SK-N-SH (cell line): ENCODE results near the gene MAP7. TPM values are rescaled to one million over a fixed set of nuclear protein-coding genes. Genes with fewer than 3 reads are reported as not detected.

ENCODE experiments used
- CTCF ChIA-PET: fragments of 300-600, 350-600 bp; formaldehyde crosslinking; extraction: SDS; loops from one replicate; lab custom pipeline; 2021; lab: Yijun Ruan, JAX
- POLR2A ChIA-PET: fragments of 350-600 bp; sonication (Branson Sonifier 250); formaldehyde crosslinking; extraction: SDS; loops from one replicate; lab custom pipeline; 2020; ENCODE audit warnings: antibody characterized with exemption, inconsistent platforms; lab: Yijun Ruan, JAX
- DNase-seq: peaks from one replicate; pipeline ENCODE4 v3.0.0; 2012
- H2AFZ ChIP-seq: fragments of 200-600 bp; sonication (generic); 2 replicates; pipeline ENCODE4 v1.8.1; 2016; ENCODE audit warnings: antibody characterized with exemption, mild to moderate bottlenecking, low read depth
- H3F3A ChIP-seq: fragments of 200-600 bp; sonication (generic); replicated peaks from 2 replicates; pipeline ENCODE3; 2016; ENCODE audit warnings: antibody characterized with exemption, mild to moderate bottlenecking; ENCODE audit not compliant: insufficient read depth
- H3K27ac ChIP-seq, 2 experiments: fragments of 200-500 bp in 1 of 2; fragments of 200-600 bp in 1 of 2; sonication (Bioruptor generic) in 1 of 2; sonication (generic), shearing (Covaris generic) in 1 of 2; 2 replicates each; pipeline versions ENCODE4 v1.5.1 to v1.6.1; 2014 to 2016; ENCODE audit warnings: low read depth in 2 of 2, inconsistent platforms in 1 of 2, low read length in 1 of 2, mild to moderate bottlenecking in 1 of 2, mixed read lengths in 1 of 2
- H3K27me3 ChIP-seq: fragments of 200-600 bp; sonication (generic), shearing (Covaris generic); 2 replicates; pipeline ENCODE4 v1.6.1; 2016; ENCODE audit warnings: mixed run types; ENCODE audit not compliant: insufficient read depth
- H3K36me3 ChIP-seq, 2 experiments: fragments of 200-500 bp in 1 of 2; fragments of 200-600 bp in 1 of 2; sonication (Bioruptor generic) in 1 of 2; sonication (generic) in 1 of 2; replicated peaks in 1 of 2; 2 replicates each; pipeline versions ENCODE3 to v1.5.1; 2014 to 2016; ENCODE audit warnings: low read length in 1 of 2, mild to moderate bottlenecking in 1 of 2; ENCODE audit not compliant: insufficient read depth in 2 of 2, control insufficient read depth in 1 of 2
- H3K4me1 ChIP-seq, 2 experiments: fragments of 200-500 bp in 1 of 2; fragments of 200-600 bp in 1 of 2; sonication (Bioruptor generic) in 1 of 2; sonication (generic), shearing (Covaris generic) in 1 of 2; 2 replicates each; pipeline versions ENCODE4 v1.5.1 to v1.6.1; 2014 to 2016; ENCODE audit warnings: low read depth in 1 of 2, low read length in 1 of 2, mixed run types in 1 of 2; ENCODE audit not compliant: insufficient read depth in 2 of 2, control insufficient read depth in 1 of 2
- H3K4me2 ChIP-seq: fragments of 200-600 bp; sonication (generic), shearing (Covaris generic); 2 replicates; pipeline ENCODE4 v1.6.1; 2017; ENCODE audit warnings: mixed run types
- H3K4me3 ChIP-seq, 2 experiments: fragments of 200-500 bp in 1 of 2; fragments of 200-600 bp in 1 of 2; sonication (Bioruptor generic) in 1 of 2; sonication (generic), shearing (Covaris generic) in 1 of 2; 2 replicates each; pipeline versions ENCODE4 v1.5.1 to v1.8.1; 2014 to 2016; ENCODE audit warnings: low read depth in 2 of 2, inconsistent platforms in 1 of 2, low read length in 1 of 2, mild to moderate bottlenecking in 1 of 2, mixed read lengths in 1 of 2, moderate library complexity in 1 of 2
- H3K79me2 ChIP-seq: fragments of 200-600 bp; sonication (generic); 2 replicates; pipeline ENCODE4 v1.8.1; 2017; ENCODE audit warnings: mild to moderate bottlenecking; ENCODE audit not compliant: insufficient read depth
- H3K9ac ChIP-seq: fragments of 200-600 bp; sonication (generic); 2 replicates; pipeline ENCODE4 v1.6.1; 2017; ENCODE audit warnings: mixed run types
- H3K9me2 ChIP-seq: fragments of 200-600 bp; sonication (generic); 2 replicates; pipeline ENCODE4 v1.6.1; 2017; ENCODE audit warnings: mixed run types
- H3K9me3 ChIP-seq: fragments of 200-600 bp; sonication (generic); 2 replicates; pipeline ENCODE4 v1.6.1; 2017; ENCODE audit warnings: mixed run types, mild to moderate bottlenecking, moderate library complexity
- H4K20me1 ChIP-seq: fragments of 200-600 bp; sonication (generic); 2 replicates; pipeline ENCODE4 v1.6.1; 2017; ENCODE audit warnings: mild to moderate bottlenecking, mixed run types; ENCODE audit not compliant: insufficient read depth
- CHD2 ChIP-seq: fragments of 150-350 bp; IDR thresholded peaks from 2 replicates; pipeline ENCODE4 v1.6.1; 2018; ENCODE audit warnings: low read length; ENCODE audit not compliant: partially characterized antibody
- CTCF ChIP-seq: fragments of 200-600 bp; sonication (generic); IDR thresholded peaks from 2 replicates; pipeline ENCODE4 v1.6.1; 2017; ENCODE audit warnings: antibody characterized with exemption, mild to moderate bottlenecking, moderate library complexity
- ELF1 ChIP-seq: IDR thresholded peaks from 2 replicates; pipeline ENCODE4 v1.4.0; 2012
- EP300 ChIP-seq, 2 experiments: IDR thresholded peaks; 2 replicates each; pipeline versions ENCODE4 v1.4.0 to v1.6.1; 2012; ENCODE audit warnings: borderline replicate concordance in 1 of 2, low read depth in 1 of 2, low read length in 1 of 2
- FOSL2 ChIP-seq: IDR thresholded peaks from 2 replicates; pipeline ENCODE4 v1.4.0; 2012; ENCODE audit warnings: low read depth, mild to moderate bottlenecking, moderate library complexity, borderline replicate concordance
- FOXM1 ChIP-seq: IDR thresholded peaks from 2 replicates; pipeline ENCODE4 v1.4.0; 2012; ENCODE audit warnings: low read depth, mild to moderate bottlenecking
- GABPA ChIP-seq: IDR thresholded peaks from 2 replicates; pipeline ENCODE4 v1.4.0; 2012; ENCODE audit warnings: low read depth, mild to moderate bottlenecking
- MEF2A ChIP-seq: IDR thresholded peaks from 2 replicates; pipeline ENCODE4 v1.4.0; 2012; ENCODE audit warnings: low read depth, borderline replicate concordance
- MXI1 ChIP-seq: IDR thresholded peaks from 2 replicates; pipeline ENCODE4 v1.6.1; 2012; ENCODE audit warnings: mild to moderate bottlenecking, low read depth, low read length, improper control_type of control experiment
- NRF1 ChIP-seq: IDR thresholded peaks from 2 replicates; pipeline ENCODE4 v1.6.1; 2012; ENCODE audit warnings: low read depth, mild to moderate bottlenecking, low read length
- PBX3 ChIP-seq: IDR thresholded peaks from 2 replicates; pipeline ENCODE4; 2012
- RAD21 ChIP-seq: IDR thresholded peaks from 2 replicates; pipeline ENCODE4 v1.6.1; 2012; ENCODE audit warnings: mild to moderate bottlenecking, low read length
- RCOR1 ChIP-seq: fragments of 150-350 bp; IDR thresholded peaks from 2 replicates; pipeline ENCODE4 v1.6.1; 2017; ENCODE audit warnings: antibody characterized with exemption, low read length
- REST ChIP-seq: IDR thresholded peaks from 2 replicates; pipeline ENCODE4 v1.6.1; 2012; ENCODE audit warnings: mild to moderate bottlenecking, low read depth, low read length, moderate library complexity
- RFX5 ChIP-seq: IDR thresholded peaks from 2 replicates; pipeline ENCODE4 v1.6.1; 2012; ENCODE audit warnings: mild to moderate bottlenecking, improper control_type of control experiment, low read length
- SIN3A ChIP-seq: IDR thresholded peaks from 2 replicates; pipeline ENCODE4 v1.6.1; 2012; ENCODE audit warnings: low read depth, mild to moderate bottlenecking, low read length, moderate library complexity, borderline replicate concordance
- SMC3 ChIP-seq: IDR thresholded peaks from 2 replicates; pipeline ENCODE4 v1.6.1; 2012; ENCODE audit warnings: low read depth, low read length, improper control_type of control experiment
- TAF1 ChIP-seq: IDR thresholded peaks from 2 replicates; pipeline ENCODE4 v1.6.1; 2012; ENCODE audit warnings: low read depth, mild to moderate bottlenecking, low read length, moderate library complexity, borderline replicate concordance
- TCF12 ChIP-seq: IDR thresholded peaks from 2 replicates; pipeline ENCODE4 v1.4.0; 2012
- YY1 ChIP-seq: IDR thresholded peaks from 2 replicates; pipeline ENCODE4 v1.4.0; 2012; ENCODE audit warnings: low read depth, mild to moderate bottlenecking
- WGBS: methylation state at CpG from one replicate; pipeline ENCODE4 v1.1.6; 2017; ENCODE audit warnings: low lambda C conversion rate; 5-methylcytosine and 5-hydroxymethylcytosine counted together
- polyA plus RNA-seq, 3 experiments: library from polyadenylated mRNA; depleted of rRNA; stranded (reverse); fragments of >200 nt; gene quantifications; 2 replicates each; pipeline ENCODE4 v1.2.3, GENCODE V29; 2012

Gene MAP7
- polyA plus RNA-seq, 1 of the 3 experiments (the other 2 are of a cell fraction), result 0.76 TPM

GRCh38 chr6:136524339-136524935 lies 25.8 kb downstream of the MAP7 start:
- H3K4me1 ChIP-seq, result peaks cover 0 to 38% of the 10 kb centered on the region in 2 experiments; a peak in 2 of 4 replicates
- no peak overlapping the region for H3K9ac ChIP-seq
- H3F3A ChIP-seq, result no peaks in the 10 kb centered on the region
- H3K9me2 ChIP-seq, result no peaks in the 10 kb centered on the region
- no peaks in the 10 kb centered on the region for H3K36me3 ChIP-seq
- peak overlapping the region in 1 of 2 experiments; percentile 31; a peak in 1 of 4 replicates for H3K4me3 ChIP-seq
- no peaks in the 10 kb centered on the region for H3K27me3 ChIP-seq
- no peaks in the 10 kb centered on the region for H3K79me2 ChIP-seq
- ChIA-PET POLR2A (interaction anchor here (0.6 to 2.4 kb wide), 3 partner anchors 25 to 235 kb away, joined by 3 to 14 read pairs (median 3); partner anchors contain the start of gene BCLAF1), CTCF (interaction anchor here (0.7 to 5.9 kb wide), 10 partner anchors 15 to 207 kb away, joined by 3 to 51 read pairs (median 6); partner anchors contain the start of gene MAP7)
- H3K4me2 ChIP-seq, result no peak overlapping the region
- DNase-seq, result no peak
- TF ChIP-seq PBX3, result no peak
- TF ChIP-seq CHD2, result no peak
- no peak for TF ChIP-seq FOXM1
- no peak for TF ChIP-seq FOSL2
- TF ChIP-seq MEF2A, result no peak
- TF ChIP-seq EP300 (IDR thresholded peaks at IDR 0.05; ENCODE audit: borderline replicate concordance in 1 of 2, low read depth in 1 of 2, low read length in 1 of 2), result no peak
- no peak for TF ChIP-seq RAD21
- TF ChIP-seq SMC3, result no peak
- no peak overlapping the region for H2AFZ ChIP-seq
- H3K9me3 ChIP-seq, result no peaks in the 10 kb centered on the region
- H4K20me1 ChIP-seq, result no peaks in the 10 kb centered on the region
- H3K27ac ChIP-seq, result peak overlapping the region; percentile 7 to 94; a peak in 3 of 4 replicates
- 36% methylated on average over 2 of the region's 2 CpGs for WGBS

GRCh38 chr6:136523196-136523595 lies 27.0 kb downstream of the MAP7 start:
- Histone ChIP-seq H3K4me2 (no peak overlapping the region), H4K20me1 (no peaks in the 10 kb centered on the region), H3K27me3 (no peaks in the 10 kb centered on the region), H3K36me3 (no peaks in the 10 kb centered on the region), H3F3A (no peaks in the 10 kb centered on the region), H3K9me2 (no peaks in the 10 kb centered on the region), H3K27ac (no peak overlapping the region; a peak in 1 of 4 replicates), H2AFZ (no peak overlapping the region), H3K9ac (no peak overlapping the region), H3K79me2 (no peaks in the 10 kb centered on the region), H3K4me3 (no peak overlapping the region), H3K9me3 (no peaks in the 10 kb centered on the region), H3K4me1 (peaks cover 0 to 38% of the 10 kb centered on the region in 2 experiments; a peak in 2 of 4 replicates)
- CTCF ChIA-PET, result interaction anchor here (5.9 kb wide), 1 partner anchor 27 kb away, joined by 41 read pairs; the partner anchor contains the start of gene MAP7
- no peak for DNase-seq
- no peak for TF ChIP-seq FOSL2
- no peak for TF ChIP-seq MXI1
- no peak for TF ChIP-seq SIN3A
- TF ChIP-seq NRF1, result no peak
- TF ChIP-seq RFX5, result no peak
- no peak for TF ChIP-seq ELF1
- no peak for TF ChIP-seq EP300 (IDR thresholded peaks at IDR 0.05; ENCODE audit: borderline replicate concordance in 1 of 2, low read depth in 1 of 2, low read length in 1 of 2)
- no peak for TF ChIP-seq YY1
- TF ChIP-seq PBX3, result no peak
- TF ChIP-seq MEF2A, result no peak
- no peak for TF ChIP-seq GABPA
- no peak for TF ChIP-seq RCOR1
- TF ChIP-seq CHD2, result no peak
- no peak for TF ChIP-seq TCF12
- TF ChIP-seq TAF1, result no peak
- TF ChIP-seq REST, result no peak
- TF ChIP-seq CTCF, result no peak
- WGBS, result 86% methylated on average over 4 of the region's 4 CpGs
- POLR2A ChIA-PET, result no interaction called here
